SK-N-SH (cell line): Measurements from ENCODE around the gene ARMC8. TPM values are rescaled to one million over a fixed set of nuclear protein-coding genes. Genes with fewer than 3 reads are reported as not detected.

Source experiments
- CTCF ChIA-PET: fragments of 300-600, 350-600 bp; formaldehyde crosslinking; extraction: SDS; loops from one replicate; lab custom pipeline; 2021; lab: Yijun Ruan, JAX
- POLR2A ChIA-PET: fragments of 350-600 bp; sonication (Branson Sonifier 250); formaldehyde crosslinking; extraction: SDS; loops from one replicate; lab custom pipeline; 2020; ENCODE audit warnings: antibody characterized with exemption, inconsistent platforms; lab: Yijun Ruan, JAX
- DNase-seq: peaks from one replicate; pipeline ENCODE4 v3.0.0; 2012
- H2AFZ ChIP-seq: fragments of 200-600 bp; sonication (generic); 2 replicates; pipeline ENCODE4 v1.8.1; 2016; ENCODE audit warnings: antibody characterized with exemption, mild to moderate bottlenecking, low read depth
- H3F3A ChIP-seq: fragments of 200-600 bp; sonication (generic); replicated peaks from 2 replicates; pipeline ENCODE3; 2016; ENCODE audit warnings: antibody characterized with exemption, mild to moderate bottlenecking; ENCODE audit not compliant: insufficient read depth
- H3K27ac ChIP-seq, 2 experiments: fragments of 200-500 bp in 1 of 2; fragments of 200-600 bp in 1 of 2; sonication (Bioruptor generic) in 1 of 2; sonication (generic), shearing (Covaris generic) in 1 of 2; 2 replicates each; pipeline versions ENCODE4 v1.5.1 to v1.6.1; 2014 to 2016; ENCODE audit warnings: low read depth in 2 of 2, inconsistent platforms in 1 of 2, low read length in 1 of 2, mild to moderate bottlenecking in 1 of 2, mixed read lengths in 1 of 2
- H3K27me3 ChIP-seq: fragments of 200-600 bp; sonication (generic), shearing (Covaris generic); 2 replicates; pipeline ENCODE4 v1.6.1; 2016; ENCODE audit warnings: mixed run types; ENCODE audit not compliant: insufficient read depth
- H3K36me3 ChIP-seq, 2 experiments: fragments of 200-500 bp in 1 of 2; fragments of 200-600 bp in 1 of 2; sonication (Bioruptor generic) in 1 of 2; sonication (generic) in 1 of 2; replicated peaks in 1 of 2; 2 replicates each; pipeline versions ENCODE3 to v1.5.1; 2014 to 2016; ENCODE audit warnings: low read length in 1 of 2, mild to moderate bottlenecking in 1 of 2; ENCODE audit not compliant: insufficient read depth in 2 of 2, control insufficient read depth in 1 of 2
- H3K4me1 ChIP-seq, 2 experiments: fragments of 200-500 bp in 1 of 2; fragments of 200-600 bp in 1 of 2; sonication (Bioruptor generic) in 1 of 2; sonication (generic), shearing (Covaris generic) in 1 of 2; 2 replicates each; pipeline versions ENCODE4 v1.5.1 to v1.6.1; 2014 to 2016; ENCODE audit warnings: low read depth in 1 of 2, low read length in 1 of 2, mixed run types in 1 of 2; ENCODE audit not compliant: insufficient read depth in 2 of 2, control insufficient read depth in 1 of 2
- H3K4me2 ChIP-seq: fragments of 200-600 bp; sonication (generic), shearing (Covaris generic); 2 replicates; pipeline ENCODE4 v1.6.1; 2017; ENCODE audit warnings: mixed run types
- H3K4me3 ChIP-seq, 2 experiments: fragments of 200-500 bp in 1 of 2; fragments of 200-600 bp in 1 of 2; sonication (Bioruptor generic) in 1 of 2; sonication (generic), shearing (Covaris generic) in 1 of 2; 2 replicates each; pipeline versions ENCODE4 v1.5.1 to v1.8.1; 2014 to 2016; ENCODE audit warnings: low read depth in 2 of 2, inconsistent platforms in 1 of 2, low read length in 1 of 2, mild to moderate bottlenecking in 1 of 2, mixed read lengths in 1 of 2, moderate library complexity in 1 of 2
- H3K79me2 ChIP-seq: fragments of 200-600 bp; sonication (generic); 2 replicates; pipeline ENCODE4 v1.8.1; 2017; ENCODE audit warnings: mild to moderate bottlenecking; ENCODE audit not compliant: insufficient read depth
- H3K9ac ChIP-seq: fragments of 200-600 bp; sonication (generic); 2 replicates; pipeline ENCODE4 v1.6.1; 2017; ENCODE audit warnings: mixed run types
- H3K9me2 ChIP-seq: fragments of 200-600 bp; sonication (generic); 2 replicates; pipeline ENCODE4 v1.6.1; 2017; ENCODE audit warnings: mixed run types
- H3K9me3 ChIP-seq: fragments of 200-600 bp; sonication (generic); 2 replicates; pipeline ENCODE4 v1.6.1; 2017; ENCODE audit warnings: mixed run types, mild to moderate bottlenecking, moderate library complexity
- H4K20me1 ChIP-seq: fragments of 200-600 bp; sonication (generic); 2 replicates; pipeline ENCODE4 v1.6.1; 2017; ENCODE audit warnings: mild to moderate bottlenecking, mixed run types; ENCODE audit not compliant: insufficient read depth
- EP300 ChIP-seq, 2 experiments: IDR thresholded peaks; 2 replicates each; pipeline versions ENCODE4 v1.4.0 to v1.6.1; 2012; ENCODE audit warnings: borderline replicate concordance in 1 of 2, low read depth in 1 of 2, low read length in 1 of 2
- JUND ChIP-seq: IDR thresholded peaks from 2 replicates; pipeline ENCODE4 v1.4.0; 2012
- NFIC ChIP-seq: IDR thresholded peaks from 2 replicates; pipeline ENCODE4 v1.4.0; 2012; ENCODE audit warnings: borderline replicate concordance
- POLR2AphosphoS5 ChIP-seq: IDR thresholded peaks from 2 replicates; pipeline ENCODE4 v1.6.1; 2012; ENCODE audit warnings: low read depth, low read length
- RAD21 ChIP-seq: IDR thresholded peaks from 2 replicates; pipeline ENCODE4 v1.6.1; 2012; ENCODE audit warnings: mild to moderate bottlenecking, low read length
- SIN3A ChIP-seq: IDR thresholded peaks from 2 replicates; pipeline ENCODE4 v1.6.1; 2012; ENCODE audit warnings: low read depth, mild to moderate bottlenecking, low read length, moderate library complexity, borderline replicate concordance
- TAF1 ChIP-seq: IDR thresholded peaks from 2 replicates; pipeline ENCODE4 v1.6.1; 2012; ENCODE audit warnings: low read depth, mild to moderate bottlenecking, low read length, moderate library complexity, borderline replicate concordance
- TEAD4 ChIP-seq: IDR thresholded peaks from 2 replicates; pipeline ENCODE4 v1.4.0; 2012; ENCODE audit warnings: mild to moderate bottlenecking, borderline replicate concordance; ENCODE audit not compliant: insufficient read depth
- YY1 ChIP-seq: IDR thresholded peaks from 2 replicates; pipeline ENCODE4 v1.4.0; 2012; ENCODE audit warnings: low read depth, mild to moderate bottlenecking
- WGBS: methylation state at CpG from one replicate; pipeline ENCODE4 v1.1.6; 2017; ENCODE audit warnings: low lambda C conversion rate; 5-methylcytosine and 5-hydroxymethylcytosine counted together
- polyA plus RNA-seq, 3 experiments: library from polyadenylated mRNA; depleted of rRNA; stranded (reverse); fragments of >200 nt; gene quantifications; 2 replicates each; pipeline ENCODE4 v1.2.3, GENCODE V29; 2012
- TF ChIP-seq, protein P1 (sequence below): fragments of 150-350 bp; IDR thresholded peaks from 2 replicates; pipeline ENCODE4 v1.6.1; 2016; ENCODE audit warnings: mild to moderate bottlenecking, low read depth, low read length
- TF ChIP-seq, protein P2 (sequence below): IDR thresholded peaks from 2 replicates; pipeline ENCODE4 v1.6.1; 2012; ENCODE audit warnings: mild to moderate bottlenecking, low read depth, low read length, moderate library complexity
- TF ChIP-seq, protein P3 (sequence below): IDR thresholded peaks from 2 replicates; pipeline ENCODE4 v1.4.0; 2012; ENCODE audit warnings: low read depth, borderline replicate concordance
- TF ChIP-seq, protein P4 (sequence below): fragments of 150-350 bp; IDR thresholded peaks from 2 replicates; pipeline ENCODE4 v1.6.1; 2017; ENCODE audit warnings: antibody characterized with exemption, low read length, low read depth, borderline replicate concordance

Gene ARMC8
- polyA plus RNA-seq, 1 of the 3 experiments (the other 2 are of a cell fraction), result 35.5 TPM

DNA sequence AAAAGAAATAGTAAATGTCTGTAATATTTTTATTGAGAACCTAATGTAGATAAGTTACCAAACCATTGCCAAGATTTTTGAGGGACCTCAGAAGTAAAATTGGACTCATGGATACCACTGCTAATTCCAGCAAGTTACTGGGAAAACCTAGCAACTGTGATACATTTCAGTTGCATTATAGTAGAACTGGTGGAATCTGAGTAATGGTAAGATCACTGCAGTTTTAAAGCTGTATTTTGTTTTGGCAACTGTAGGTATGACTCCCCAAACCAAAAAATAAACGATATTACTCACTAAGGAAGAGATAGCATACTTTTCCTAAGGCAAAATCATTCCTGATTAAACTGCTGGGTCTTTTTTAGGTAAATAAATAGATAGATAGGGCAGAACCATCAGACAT, 54.0 kb downstream of the ARMC8 start:
- H2AFZ ChIP-seq, result no peak overlapping the region

DNA sequence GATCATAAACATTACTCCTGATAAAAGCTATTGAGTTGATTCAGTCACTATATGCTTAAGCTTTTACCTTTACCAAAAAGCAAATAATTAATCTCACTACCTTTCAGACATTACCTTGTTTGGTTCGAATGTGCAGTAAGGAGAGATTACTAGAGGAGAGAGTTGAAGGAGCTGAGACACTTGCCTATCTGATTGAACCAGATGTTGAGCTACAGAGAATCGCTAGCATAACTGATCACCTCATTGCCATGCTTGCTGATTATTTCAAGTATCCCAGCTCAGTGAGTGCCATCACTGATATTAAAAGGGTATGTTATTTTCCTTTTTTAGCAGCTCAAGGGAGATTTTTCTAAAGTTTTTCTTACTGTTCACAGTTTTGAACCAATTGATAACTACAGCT, 54.6 kb downstream of the ARMC8 start:
- no peak overlapping the region for H3K4me3 ChIP-seq
- no peak overlapping the region for H3K4me2 ChIP-seq
- H3K9ac ChIP-seq, result no peak overlapping the region
- WGBS, result 85% methylated on average over 2 of the region's 2 CpGs
- no peaks in the 10 kb centered on the region for H3K9me2 ChIP-seq
- ChIA-PET CTCF (interaction anchor here (0.6 to 1.2 kb wide), 2 partner anchors 91 to 1342 kb away, joined by 3 to 4 read pairs; no protein-coding TSS in a partner anchor), POLR2A (no interaction called here)
- H3K9me3 ChIP-seq, result no peaks in the 10 kb centered on the region
- no peaks in the 10 kb centered on the region for H3K79me2 ChIP-seq
- H3K36me3 ChIP-seq, result peaks cover 74 to 90% of the 10 kb centered on the region in 2 experiments
- no peaks in the 10 kb centered on the region for H3K27me3 ChIP-seq
- TF ChIP-seq JUND, result no peak
- no peak for TF ChIP-seq POLR2AphosphoS5
- TF ChIP-seq SIN3A, result no peak
- TF ChIP-seq YY1, result no peak
- no peak for TF ChIP-seq TEAD4
- TF ChIP-seq RAD21, result no peak
- no peaks in the 10 kb centered on the region for H4K20me1 ChIP-seq
- peaks cover 4% of the 10 kb centered on the region for H3F3A ChIP-seq
- DNase-seq, result no peak
- H3K27ac ChIP-seq, result no peak overlapping the region
- H3K4me1 ChIP-seq, result no peaks in the 10 kb centered on the region; a peak in 1 of 4 replicates
- H2AFZ ChIP-seq, result no peak overlapping the region

More for the DNA sequence above, 54.0 kb downstream of the ARMC8 start:
- no peaks in the 10 kb centered on the region for H3K9me2 ChIP-seq
- H3K4me2 ChIP-seq, result no peak overlapping the region
- no peaks in the 10 kb centered on the region; a peak in 1 of 4 replicates for H3K4me1 ChIP-seq
- peak overlapping the region in 1 of 2 experiments; percentile 27; a peak in 1 of 4 replicates for H3K27ac ChIP-seq
- TF ChIP-seq JUND, result no peak
- no peak for TF ChIP-seq YY1
- no peak for TF ChIP-seq NFIC
- POLR2A ChIA-PET, result no interaction called here
- peaks cover 72 to 90% of the 10 kb centered on the region in 2 experiments for H3K36me3 ChIP-seq
- H3K4me3 ChIP-seq, result no peak overlapping the region
- DNase-seq, result no peak
- 70% methylated on average over 1 of the region's 1 CpG for WGBS
- no peaks in the 10 kb centered on the region for H3K79me2 ChIP-seq
- H3K9me3 ChIP-seq, result no peaks in the 10 kb centered on the region
- peaks cover 4% of the 10 kb centered on the region for H3F3A ChIP-seq
- no peak overlapping the region for H3K9ac ChIP-seq
- no peaks in the 10 kb centered on the region for H4K20me1 ChIP-seq
- H3K27me3 ChIP-seq, result no peaks in the 10 kb centered on the region
- CTCF ChIA-PET, result interaction anchor here (0.6 to 1.2 kb wide), 2 partner anchors 92 to 1342 kb away, joined by 3 to 4 read pairs; no protein-coding TSS in a partner anchor

DNA sequence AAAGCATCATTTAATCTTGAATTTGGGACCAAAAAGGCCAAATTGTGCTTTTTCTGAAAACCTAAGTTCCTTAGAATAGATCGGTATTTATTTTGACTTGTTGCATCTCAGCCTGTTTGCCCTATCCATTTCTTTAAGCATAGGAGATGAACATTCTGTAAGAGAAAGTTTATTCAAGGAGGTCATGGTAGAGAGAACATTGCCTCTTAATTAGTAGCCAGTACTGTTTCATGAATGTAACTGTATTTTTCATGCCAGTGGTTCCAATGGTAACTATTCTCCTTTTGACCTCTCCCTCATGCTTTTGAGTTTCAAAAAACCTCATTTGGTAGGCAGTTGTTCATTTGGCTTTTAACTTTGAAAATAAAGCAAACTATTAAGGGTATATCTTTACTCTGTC, 55.4 kb downstream of the ARMC8 start:
- Histone ChIP-seq H3K9me2 (no peaks in the 10 kb centered on the region), H3K4me3 (no peak overlapping the region), H2AFZ (no peak overlapping the region), H3K27ac (no peak overlapping the region), H3K9ac (no peak overlapping the region), H3K36me3 (peaks cover 67 to 88% of the 10 kb centered on the region in 2 experiments), H3K79me2 (no peaks in the 10 kb centered on the region), H3F3A (peaks cover 4% of the 10 kb centered on the region), H4K20me1 (no peaks in the 10 kb centered on the region), H3K4me1 (no peaks in the 10 kb centered on the region; a peak in 1 of 4 replicates), H3K9me3 (no peaks in the 10 kb centered on the region), H3K27me3 (no peaks in the 10 kb centered on the region), H3K4me2 (no peak overlapping the region)
- POLR2A ChIA-PET, result no interaction called here
- CTCF ChIA-PET, result no interaction called here
- WGBS, result 90% methylated on average over 1 of the region's 1 CpG
- DNase-seq, result no peak
- TF ChIP-seq, protein P1, sequence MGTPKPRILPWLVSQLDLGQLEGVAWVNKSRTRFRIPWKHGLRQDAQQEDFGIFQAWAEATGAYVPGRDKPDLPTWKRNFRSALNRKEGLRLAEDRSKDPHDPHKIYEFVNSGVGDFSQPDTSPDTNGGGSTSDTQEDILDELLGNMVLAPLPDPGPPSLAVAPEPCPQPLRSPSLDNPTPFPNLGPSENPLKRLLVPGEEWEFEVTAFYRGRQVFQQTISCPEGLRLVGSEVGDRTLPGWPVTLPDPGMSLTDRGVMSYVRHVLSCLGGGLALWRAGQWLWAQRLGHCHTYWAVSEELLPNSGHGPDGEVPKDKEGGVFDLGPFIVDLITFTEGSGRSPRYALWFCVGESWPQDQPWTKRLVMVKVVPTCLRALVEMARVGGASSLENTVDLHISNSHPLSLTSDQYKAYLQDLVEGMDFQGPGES, result no peak
- TF ChIP-seq TAF1 (no peak), TEAD4 (no peak), EP300 (IDR thresholded peaks at IDR 0.05; ENCODE audit: borderline replicate concordance in 1 of 2, low read depth in 1 of 2, low read length in 1 of 2) (no peak), RAD21 (no peak)
- TF ChIP-seq, protein P2, sequence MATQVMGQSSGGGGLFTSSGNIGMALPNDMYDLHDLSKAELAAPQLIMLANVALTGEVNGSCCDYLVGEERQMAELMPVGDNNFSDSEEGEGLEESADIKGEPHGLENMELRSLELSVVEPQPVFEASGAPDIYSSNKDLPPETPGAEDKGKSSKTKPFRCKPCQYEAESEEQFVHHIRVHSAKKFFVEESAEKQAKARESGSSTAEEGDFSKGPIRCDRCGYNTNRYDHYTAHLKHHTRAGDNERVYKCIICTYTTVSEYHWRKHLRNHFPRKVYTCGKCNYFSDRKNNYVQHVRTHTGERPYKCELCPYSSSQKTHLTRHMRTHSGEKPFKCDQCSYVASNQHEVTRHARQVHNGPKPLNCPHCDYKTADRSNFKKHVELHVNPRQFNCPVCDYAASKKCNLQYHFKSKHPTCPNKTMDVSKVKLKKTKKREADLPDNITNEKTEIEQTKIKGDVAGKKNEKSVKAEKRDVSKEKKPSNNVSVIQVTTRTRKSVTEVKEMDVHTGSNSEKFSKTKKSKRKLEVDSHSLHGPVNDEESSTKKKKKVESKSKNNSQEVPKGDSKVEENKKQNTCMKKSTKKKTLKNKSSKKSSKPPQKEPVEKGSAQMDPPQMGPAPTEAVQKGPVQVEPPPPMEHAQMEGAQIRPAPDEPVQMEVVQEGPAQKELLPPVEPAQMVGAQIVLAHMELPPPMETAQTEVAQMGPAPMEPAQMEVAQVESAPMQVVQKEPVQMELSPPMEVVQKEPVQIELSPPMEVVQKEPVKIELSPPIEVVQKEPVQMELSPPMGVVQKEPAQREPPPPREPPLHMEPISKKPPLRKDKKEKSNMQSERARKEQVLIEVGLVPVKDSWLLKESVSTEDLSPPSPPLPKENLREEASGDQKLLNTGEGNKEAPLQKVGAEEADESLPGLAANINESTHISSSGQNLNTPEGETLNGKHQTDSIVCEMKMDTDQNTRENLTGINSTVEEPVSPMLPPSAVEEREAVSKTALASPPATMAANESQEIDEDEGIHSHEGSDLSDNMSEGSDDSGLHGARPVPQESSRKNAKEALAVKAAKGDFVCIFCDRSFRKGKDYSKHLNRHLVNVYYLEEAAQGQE, result no peak
- TF ChIP-seq, protein P3, sequence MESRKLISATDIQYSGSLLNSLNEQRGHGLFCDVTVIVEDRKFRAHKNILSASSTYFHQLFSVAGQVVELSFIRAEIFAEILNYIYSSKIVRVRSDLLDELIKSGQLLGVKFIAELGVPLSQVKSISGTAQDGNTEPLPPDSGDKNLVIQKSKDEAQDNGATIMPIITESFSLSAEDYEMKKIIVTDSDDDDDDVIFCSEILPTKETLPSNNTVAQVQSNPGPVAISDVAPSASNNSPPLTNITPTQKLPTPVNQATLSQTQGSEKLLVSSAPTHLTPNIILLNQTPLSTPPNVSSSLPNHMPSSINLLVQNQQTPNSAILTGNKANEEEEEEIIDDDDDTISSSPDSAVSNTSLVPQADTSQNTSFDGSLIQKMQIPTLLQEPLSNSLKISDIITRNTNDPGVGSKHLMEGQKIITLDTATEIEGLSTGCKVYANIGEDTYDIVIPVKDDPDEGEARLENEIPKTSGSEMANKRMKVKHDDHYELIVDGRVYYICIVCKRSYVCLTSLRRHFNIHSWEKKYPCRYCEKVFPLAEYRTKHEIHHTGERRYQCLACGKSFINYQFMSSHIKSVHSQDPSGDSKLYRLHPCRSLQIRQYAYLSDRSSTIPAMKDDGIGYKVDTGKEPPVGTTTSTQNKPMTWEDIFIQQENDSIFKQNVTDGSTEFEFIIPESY, result no peak
- TF ChIP-seq, protein P4, sequence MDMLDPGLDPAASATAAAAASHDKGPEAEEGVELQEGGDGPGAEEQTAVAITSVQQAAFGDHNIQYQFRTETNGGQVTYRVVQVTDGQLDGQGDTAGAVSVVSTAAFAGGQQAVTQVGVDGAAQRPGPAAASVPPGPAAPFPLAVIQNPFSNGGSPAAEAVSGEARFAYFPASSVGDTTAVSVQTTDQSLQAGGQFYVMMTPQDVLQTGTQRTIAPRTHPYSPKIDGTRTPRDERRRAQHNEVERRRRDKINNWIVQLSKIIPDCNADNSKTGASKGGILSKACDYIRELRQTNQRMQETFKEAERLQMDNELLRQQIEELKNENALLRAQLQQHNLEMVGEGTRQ, result no peak
